Measurements from ENCODE around the gene GNB1L. TPM values are rescaled to one million over a fixed set of nuclear protein-coding genes. Genes with fewer than 3 reads are reported as not detected.

GNB1L gene
- total and polyA plus RNA-seq, 2 of the 13 experiments (the other 11 are each of a cell fraction or from before 2014, with no cell fraction given) = 2.5 to 7.4 TPM

DNA sequence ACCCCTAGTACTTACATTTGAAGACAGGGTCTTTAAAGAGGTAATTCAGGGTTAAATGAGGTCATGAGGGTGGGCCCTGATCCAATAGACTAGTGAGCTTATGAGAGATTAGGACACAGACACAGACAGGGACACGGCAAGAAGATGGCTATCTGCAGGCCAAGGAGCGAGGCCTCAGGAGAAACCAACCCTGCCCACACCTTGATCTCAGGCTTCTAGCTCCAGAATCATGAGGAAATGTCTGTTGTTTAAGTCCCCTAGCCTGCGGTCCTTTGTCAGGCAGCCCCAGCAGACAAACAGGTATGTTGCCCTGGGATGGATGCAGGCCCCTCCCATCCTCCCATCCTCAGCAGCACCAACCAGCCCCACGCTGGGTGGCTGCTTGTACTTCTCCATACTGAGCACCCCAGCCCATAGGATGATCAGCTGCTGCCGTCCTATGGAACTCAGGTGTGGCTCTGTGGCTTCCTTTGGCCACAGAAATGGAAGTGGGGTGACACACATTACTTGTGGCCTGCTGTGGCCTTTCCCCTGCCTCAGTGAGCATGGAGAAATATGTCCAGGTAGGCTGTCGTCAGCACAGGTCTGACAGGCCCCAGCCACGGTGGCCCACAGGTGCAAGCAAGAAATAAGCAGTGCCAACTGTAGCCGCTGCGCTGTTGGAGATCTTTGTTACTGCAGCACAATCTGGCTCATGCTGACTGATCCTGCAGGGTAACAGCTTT lies 7.9 kb downstream of the GNB1L start:
- in situ Hi-C loops (cut with HindIII; ENCODE audit: extremely low pct_ligation_motif_present, low pct_unique_long_range_greater_than_20kb) (no loop called here), intact Hi-C loops (cut with micrococcal nuclease; ENCODE audit: unreplicated experiment) (no loop called here)
- H3K27me3 ChIP-seq (ENCODE audit: control insufficient read depth in 1 of 2, insufficient read depth in 2 of 2, low read length in 2 of 2) = no peaks in the 10 kb centered on the region
- peaks cover 36% of the 10 kb centered on the region for H3K4me1 ChIP-seq (ENCODE audit: insufficient read depth, low read length)
- ChIA-PET CTCF (ENCODE audit: low intra/inter-chr PET ratio, low total read pairs) (no interaction called here), POLR2A (interaction anchor here (1.0 kb wide), 1 partner anchor 9 kb away, joined by 3 read pairs; no protein-coding TSS in a partner anchor)
- ATAC-seq (no peak), FAIRE-seq (no peak), DNase-seq (ENCODE audit: low spot score) (no peak)
- H3K9me3 ChIP-seq (ENCODE audit: low read length) = no peaks in the 10 kb centered on the region
- H3K79me2 ChIP-seq (ENCODE audit: insufficient read depth, low read length) = peaks cover 10% of the 10 kb centered on the region
- H3K4me2 ChIP-seq (ENCODE audit: low read depth, low read length) = no peak overlapping the region
- H3K36me3 ChIP-seq (replicated peaks in 1 of 2; ENCODE audit: control insufficient read depth in 1 of 2, insufficient read depth in 2 of 2, low read length in 2 of 2) = peaks cover 4 to 18% of the 10 kb centered on the region in 2 experiments
- no peak overlapping the region for H3K4me3 ChIP-seq (replicated peaks in 1 of 3; ENCODE audit: insufficient read depth in 1 of 3, low read depth in 2 of 3, low read length in 3 of 3)
- H3K9ac ChIP-seq (ENCODE audit: insufficient read depth, low read depth, low read length) = no peak overlapping the region
- no peaks in the 10 kb centered on the region; the same call in 1 of the 2 replicates for H4K20me1 ChIP-seq (ENCODE audit: insufficient read depth, low read length)
- no peak for TF ChIP-seq SP5 (CRISPR knock-in tag; IDR thresholded peaks at IDR 0.05; ENCODE audit: borderline replicate concordance, low read depth)
- TF ChIP-seq POLR2A (IDR thresholded peaks at IDR 0.05; ENCODE audit: insufficient read depth in 1 of 2, low read depth in 2 of 2, low read length in 2 of 2) = peak in 1 of 2 experiments; percentile 44; a peak in 2 of 4 replicates
- TF ChIP-seq KDM2A (CRISPR knock-in tag; IDR thresholded peaks at IDR 0.05; ENCODE audit: borderline replicate concordance, low read depth) = no peak
- peak; percentile 79 for TF ChIP-seq AGO2 (optimal IDR thresholded peaks at IDR 0.05; ENCODE audit: low read depth, low read length)
- peak; percentile 69; the same call in 1 of the 2 replicates for TF ChIP-seq RBAK (CRISPR knock-in tag; IDR thresholded peaks at IDR 0.05)
- peak; percentile 100 for TF ChIP-seq ZNF12 (CRISPR knock-in tag; IDR thresholded peaks at IDR 0.05)
- TF ChIP-seq RBM22 (optimal IDR thresholded peaks at IDR 0.05; ENCODE audit: low read length) = peak; percentile 26
- no peak for TF ChIP-seq ZNF10 (CRISPR knock-in tag; IDR thresholded peaks at IDR 0.05; ENCODE audit: borderline replicate concordance, low read depth)
- H2AFZ ChIP-seq (ENCODE audit: low read length) = no peak overlapping the region
- 95% methylated on average over 6 of the region's 9 CpGs for WGBS (ENCODE audit: low lambda C conversion rate)
- H3K27ac ChIP-seq (ENCODE audit: extremely low read length, insufficient read depth, low read length) = no peak overlapping the region
- no TSS peak for BruUV-seq (replicated peaks)

All from HepG2 (cell line).